GM18502 (cell line): ENCODE measurements around the gene COX5B.
A peak's percentile ranks its signal among the peaks of the same experiment; 100 is the strongest.
"Not testable (repeated sequence)": the region's sequence is repeated elsewhere in the genome, so short reads cannot be mapped to it uniquely, and the experiment has no call there.

Source experiments
- ATAC-seq: cut with Tn5 transposase; IDR thresholded peaks from one replicate; pipeline ENCODE4 v1.9.1; 2021; ENCODE audit warnings: mild to moderate bottlenecking; ENCODE audit not compliant: unreplicated experiment, poor library complexity

The COX5B gene

GRCh38 chr2:97671526-97671925, 25.7 kb downstream of the COX5B start:
- no peak for ATAC-seq

- ATAC-seq = not testable (repeated sequence)
Observed at GRCh38 chr2:97672606-97673140, 26.8 kb downstream of the COX5B start.

GRCh38 chr2:97673182-97673914, 27.5 kb downstream of the COX5B start:
- ATAC-seq = no peak

GRCh38 chr2:97673915-97674283, 28.0 kb downstream of the COX5B start:
- ATAC-seq = no peak

GRCh38 chr2:97675430-97676113, 29.7 kb downstream of the COX5B start:
- no peak for ATAC-seq

- ATAC-seq = no peak
Observed at GRCh38 chr2:97676620-97677019, 30.8 kb downstream of the COX5B start.

- no peak for ATAC-seq
Observed at GRCh38 chr2:97677480-97677879, 31.6 kb downstream of the COX5B start.

- no peak for ATAC-seq
Observed at GRCh38 chr2:97678298-97678697, 32.4 kb downstream of the COX5B start.

GRCh38 chr2:97687235-97687634, 41.4 kb downstream of the COX5B start:
- ATAC-seq = not testable (repeated sequence)

GRCh38 chr2:97688062-97688827, 42.4 kb downstream of the COX5B start:
- ATAC-seq = no peak

GRCh38 chr2:97691166-97691565, 45.3 kb downstream of the COX5B start:
- no peak for ATAC-seq

GRCh38 chr2:97693476-97693875, 47.6 kb downstream of the COX5B start:
- ATAC-seq = no peak

- no peak for ATAC-seq
Observed at GRCh38 chr2:97695744-97696143, 49.9 kb downstream of the COX5B start.

GRCh38 chr2:97697252-97698235, 51.7 kb downstream of the COX5B start:
- peak; percentile 75 for ATAC-seq
